GM21528 (cell line): Measurements from ENCODE around the gene METTL16.
"Not testable (repeated sequence)": the region's sequence is repeated elsewhere in the genome, so short reads cannot be mapped to it uniquely, and the experiment has no call there.

Experiments used
- ATAC-seq: cut with Tn5 transposase; IDR thresholded peaks from one replicate; pipeline ENCODE4 v1.9.1; 2021; ENCODE audit warnings: mild to moderate bottlenecking, moderate library complexity; ENCODE audit not compliant: unreplicated experiment, low FRiP score

Gene METTL16

DNA sequence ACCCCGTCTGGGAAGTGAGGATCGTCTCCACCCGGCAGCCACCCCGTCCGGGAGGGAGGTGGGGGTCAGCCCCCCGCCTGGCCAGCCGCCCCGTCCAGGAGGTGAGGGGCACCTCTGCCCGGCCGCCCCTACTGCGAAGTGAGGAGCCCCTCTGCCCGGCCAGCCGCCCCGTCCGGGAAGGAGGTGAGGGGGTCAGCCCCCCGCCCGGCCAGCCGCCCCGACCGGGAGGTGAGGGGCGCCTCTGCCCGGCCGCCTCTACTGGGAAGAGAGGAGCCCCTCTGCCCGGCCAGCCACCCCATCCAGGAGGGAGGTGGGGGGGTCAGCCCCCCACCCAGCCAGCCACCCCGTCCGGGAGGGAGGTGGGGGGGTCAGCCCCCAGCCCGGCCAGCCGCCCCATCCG, 4.7 kb downstream of the METTL16 start:
- ATAC-seq = not testable (repeated sequence)

DNA sequence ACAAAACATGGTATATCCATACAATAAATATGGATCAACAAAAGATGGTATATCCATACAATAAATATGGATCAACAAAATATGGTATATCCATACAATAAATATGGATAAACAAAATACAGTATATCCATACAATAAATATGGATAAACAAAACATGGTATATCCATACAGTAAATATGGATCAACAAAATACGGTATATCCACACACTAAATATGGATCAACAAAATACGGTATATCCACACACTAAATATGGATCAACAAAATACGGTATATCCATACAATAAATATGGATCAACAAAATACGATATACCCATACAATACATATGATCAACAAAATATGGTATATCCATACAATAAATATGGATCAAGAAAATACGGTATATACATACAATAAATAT, 8.1 kb downstream of the METTL16 start:
- ATAC-seq = no peak

DNA sequence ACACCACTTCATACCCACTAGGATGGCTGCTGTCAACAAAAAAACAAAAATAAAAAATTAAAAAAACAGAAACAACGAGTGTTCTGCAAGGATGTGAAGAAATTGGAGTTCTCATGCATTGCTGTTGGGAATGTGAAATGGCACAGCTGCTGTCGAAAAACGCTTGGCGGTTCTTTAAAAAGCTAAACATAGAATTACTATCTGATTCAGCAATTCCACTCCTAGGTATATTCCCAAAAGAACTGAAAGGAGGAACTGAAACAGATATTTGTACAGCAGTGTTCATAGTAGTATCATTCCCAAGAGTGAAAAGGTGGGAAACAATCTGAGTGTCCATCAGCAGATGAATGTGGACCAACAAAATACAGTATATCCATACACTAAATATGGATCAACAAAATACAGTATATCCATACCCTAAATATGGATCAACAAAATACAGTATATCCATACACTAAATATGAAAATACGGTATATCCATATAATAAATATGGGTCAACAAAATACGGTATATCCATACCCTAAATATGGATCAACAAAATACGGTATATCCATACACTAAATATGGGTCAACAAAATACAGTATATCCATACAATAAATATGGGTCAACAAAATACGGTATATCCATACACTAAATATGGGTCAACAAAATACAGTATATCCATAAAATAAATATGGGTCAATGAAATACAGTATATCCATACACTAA, 8.7 kb downstream of the METTL16 start:
- ATAC-seq = no peak

DNA sequence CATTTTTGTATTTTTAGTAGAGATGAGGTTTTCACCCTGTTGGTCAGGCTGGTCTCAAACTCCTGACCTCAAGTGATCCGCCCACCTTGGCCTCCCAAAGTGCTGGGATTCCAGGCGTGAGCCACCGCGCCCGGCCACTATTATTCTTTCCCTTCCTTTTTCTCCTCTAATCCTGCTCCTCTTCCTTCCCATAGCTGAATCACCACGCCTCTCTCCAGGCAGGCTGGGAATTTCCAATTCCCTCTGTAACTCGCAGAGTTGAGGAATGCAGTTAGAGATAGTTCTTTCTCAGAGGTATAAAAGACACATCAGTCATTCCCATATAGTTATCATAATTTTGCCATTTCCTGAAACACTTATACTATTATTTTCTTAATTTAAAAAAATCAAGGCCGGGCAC, 11.2 kb downstream of the METTL16 start:
- ATAC-seq = no peak

DNA sequence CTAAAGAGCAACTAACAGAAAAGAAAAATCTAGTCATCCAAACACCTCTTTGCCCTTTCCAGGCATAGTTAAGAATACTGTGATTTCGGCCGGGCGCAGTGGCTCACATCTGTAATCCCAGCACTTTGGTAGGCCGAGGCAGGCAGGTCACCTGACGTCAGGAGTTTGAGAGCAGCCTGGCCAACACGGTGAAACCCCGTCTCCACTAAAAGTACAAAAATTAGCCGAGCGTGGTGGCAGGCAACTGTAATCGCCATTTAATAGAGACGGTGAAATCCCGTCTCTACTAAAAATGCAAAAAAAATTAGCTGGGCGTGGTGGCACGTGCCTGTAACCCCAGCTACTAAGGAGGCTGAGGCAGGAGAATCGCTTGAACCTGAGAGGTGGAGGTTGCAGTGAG, 22.4 kb downstream of the METTL16 start:
- ATAC-seq = not testable (repeated sequence)

DNA sequence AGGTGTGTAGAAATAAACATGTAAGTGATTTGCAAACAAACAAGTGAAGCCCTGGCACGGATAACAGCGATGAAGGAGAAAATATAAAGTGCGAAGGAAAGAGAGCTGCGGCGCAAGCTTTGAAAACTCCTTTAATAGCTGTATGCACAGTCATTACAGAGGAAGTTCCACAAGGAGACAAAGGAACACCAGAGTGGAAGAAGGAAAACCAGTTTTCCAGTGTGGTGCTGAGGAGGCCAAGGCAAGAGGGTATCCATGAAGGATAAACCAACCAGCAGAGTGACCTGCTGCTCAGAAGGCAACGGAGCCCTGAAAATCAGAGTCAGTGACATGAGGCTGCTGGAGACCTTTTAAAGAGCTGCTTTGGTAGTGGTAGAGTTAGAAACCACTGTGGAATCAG, 24.4 kb downstream of the METTL16 start:
- no peak for ATAC-seq

DNA sequence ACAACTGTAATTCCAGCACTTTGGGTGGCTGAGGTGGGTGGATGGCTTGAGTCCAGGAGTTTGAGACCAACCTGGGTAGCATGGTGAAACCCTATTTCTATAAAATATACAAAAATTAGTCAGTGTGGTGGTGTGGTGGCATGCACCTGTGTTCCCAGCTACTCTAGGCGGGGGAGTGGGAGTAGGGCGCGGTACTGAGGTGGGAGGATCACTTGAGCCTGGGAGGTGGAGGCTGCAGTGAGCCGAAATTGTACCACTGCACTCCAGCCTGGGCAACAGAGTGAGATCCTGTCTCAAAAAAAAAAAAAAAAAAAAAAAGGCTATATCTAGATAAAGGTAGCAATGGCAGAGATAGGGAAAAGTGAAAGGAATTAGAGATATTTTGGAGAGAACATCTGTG, 25.0 kb downstream of the METTL16 start:
- not testable (repeated sequence) for ATAC-seq

DNA sequence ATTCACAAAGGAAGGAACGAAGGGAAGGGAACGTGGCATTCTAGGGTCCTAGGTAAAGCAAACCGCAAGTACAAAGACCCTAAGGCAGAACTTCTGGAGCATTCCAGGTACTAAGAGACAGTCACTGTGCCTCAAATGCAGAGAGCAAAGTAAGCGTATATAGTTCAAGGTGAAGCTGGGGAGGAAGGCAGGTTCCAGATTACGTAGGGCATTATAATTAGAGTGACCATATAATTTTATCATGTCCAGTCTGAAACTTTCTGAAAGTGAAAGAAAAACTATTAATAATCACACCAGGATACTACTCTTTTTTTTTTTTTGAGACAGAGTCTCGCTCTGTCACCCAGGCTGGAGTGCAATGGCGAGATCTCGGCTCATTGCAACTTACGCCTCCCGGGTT, 25.7 kb downstream of the METTL16 start:
- no peak for ATAC-seq

DNA sequence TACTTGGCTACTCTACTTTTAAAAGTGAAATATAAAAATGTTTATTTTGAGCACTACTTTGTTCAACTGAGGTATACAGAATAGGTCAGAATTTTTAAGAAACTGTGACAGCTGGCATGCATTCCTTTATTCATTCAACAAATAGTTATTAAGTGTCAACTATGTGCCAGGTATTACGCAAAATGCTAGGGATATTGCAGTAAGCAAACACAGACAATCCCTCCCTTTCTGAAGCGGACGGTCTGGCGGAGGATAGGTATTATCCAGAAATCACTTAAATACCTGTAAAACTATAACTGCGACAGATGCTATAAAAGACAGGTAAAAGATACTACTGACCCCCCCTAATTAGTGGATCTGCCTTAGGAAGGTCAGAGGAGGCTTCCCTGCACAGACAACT, 26.1 kb downstream of the METTL16 start:
- ATAC-seq = no peak

DNA sequence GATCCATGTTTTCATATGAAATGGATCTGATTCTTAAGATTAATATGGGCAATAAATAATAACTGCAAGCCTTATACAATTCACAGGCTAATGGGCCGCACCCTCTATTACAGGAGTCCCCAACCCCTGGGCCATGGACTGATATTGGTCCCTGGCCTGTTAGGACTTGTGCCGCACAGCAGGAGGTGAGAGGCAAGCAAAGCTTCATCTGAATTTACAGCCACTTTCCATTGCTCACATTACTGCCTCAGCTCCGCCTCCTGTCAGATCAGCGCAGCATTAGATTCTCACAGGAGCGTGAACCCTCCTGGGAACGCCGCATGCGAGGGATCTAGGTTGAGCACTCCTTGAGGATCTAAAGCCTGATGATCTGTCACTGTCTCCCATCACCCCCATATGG, 26.8 kb downstream of the METTL16 start:
- no peak for ATAC-seq

DNA sequence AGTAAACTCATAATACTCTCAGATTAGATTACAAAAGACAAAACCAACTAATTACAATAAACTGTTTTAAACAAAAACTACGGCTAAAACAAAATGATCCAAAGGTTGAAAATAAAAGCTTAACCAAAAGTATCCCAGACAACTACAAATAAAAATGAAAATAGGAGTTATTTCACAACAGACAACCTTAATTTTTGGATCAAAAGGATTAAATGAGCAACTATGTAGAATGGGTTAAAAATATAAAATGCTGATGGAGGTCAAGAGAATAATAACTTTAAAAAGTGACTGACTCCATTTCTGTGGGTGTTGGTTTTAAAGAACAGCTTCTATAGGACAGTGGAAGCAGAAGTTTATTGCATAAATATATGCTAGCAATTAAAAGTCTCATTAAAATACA, 28.6 kb downstream of the METTL16 start:
- no peak for ATAC-seq

DNA sequence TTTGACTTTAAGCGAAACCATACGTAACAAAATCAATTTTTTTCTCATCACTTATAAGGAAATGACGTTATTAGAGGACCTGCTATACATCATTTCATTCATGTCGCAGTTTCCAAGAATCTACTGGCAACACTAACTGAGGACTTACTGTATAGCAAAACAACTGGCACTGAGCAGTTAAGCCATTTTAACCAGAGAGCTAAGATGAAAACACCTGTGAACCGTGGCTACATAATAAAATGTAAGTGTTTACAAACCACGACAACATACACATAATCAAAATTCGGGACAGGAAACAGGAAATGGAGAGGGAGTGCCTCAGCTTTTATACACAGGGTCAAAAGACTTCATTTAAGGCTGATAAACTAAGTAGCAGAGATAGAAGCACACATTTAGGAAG, 29.5 kb downstream of the METTL16 start:
- no peak for ATAC-seq

DNA sequence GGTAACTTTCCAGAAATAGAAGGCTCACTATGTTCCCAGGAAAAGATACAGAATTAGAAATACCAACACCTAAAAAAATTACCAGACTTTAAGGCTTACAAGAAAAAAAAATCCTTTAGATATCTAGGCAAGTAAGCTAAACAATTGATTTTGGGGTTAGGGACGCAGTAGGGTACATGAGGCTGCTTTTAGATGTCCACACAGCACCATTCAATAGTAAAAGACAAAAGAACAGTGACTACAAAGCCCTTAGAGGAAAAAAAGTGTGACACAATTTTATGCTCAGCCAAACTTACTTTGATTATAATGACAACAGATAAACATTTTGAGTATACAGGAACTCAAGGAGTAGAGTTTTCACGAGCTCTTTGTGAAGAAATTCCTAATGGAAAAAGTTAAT, 29.9 kb downstream of the METTL16 start:
- ATAC-seq = no peak

DNA sequence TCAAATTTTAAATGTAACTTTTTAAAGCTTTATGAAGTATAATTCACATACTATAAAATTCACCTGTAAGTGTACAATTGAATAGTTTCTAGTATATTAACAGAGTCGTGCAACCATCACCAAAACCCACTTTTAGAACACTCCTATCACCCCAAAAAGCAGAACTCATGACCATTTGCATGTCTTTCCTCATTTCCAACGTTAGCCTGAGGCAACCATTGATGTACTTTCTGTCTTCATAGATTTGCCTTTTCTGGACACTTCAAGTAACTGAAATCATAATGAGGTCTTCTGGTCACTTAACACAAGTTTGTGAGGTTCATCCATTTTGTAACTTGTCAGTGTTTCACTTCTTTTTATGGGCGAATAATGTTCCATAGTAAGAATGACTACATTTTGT, 33.2 kb downstream of the METTL16 start:
- no peak for ATAC-seq

DNA sequence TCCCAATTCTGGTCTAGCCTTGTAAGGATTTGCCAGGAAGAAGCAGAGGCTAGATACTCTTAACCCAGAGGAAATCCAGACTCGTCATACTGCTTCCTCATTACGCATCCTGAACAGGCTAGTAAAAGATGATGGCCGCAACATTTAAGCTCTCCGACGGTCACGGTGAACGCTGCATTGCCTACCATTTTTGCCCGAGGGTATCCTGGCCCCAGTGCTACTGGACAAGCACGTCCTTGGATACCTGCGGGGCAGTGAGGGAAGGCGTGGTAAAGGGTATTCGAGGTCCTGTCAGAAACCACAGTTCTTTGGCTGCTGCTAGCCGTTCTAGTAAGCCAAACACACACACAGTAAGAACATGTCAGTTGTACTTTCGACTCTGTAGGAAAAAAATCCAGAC, 36.6 kb downstream of the METTL16 start:
- no peak for ATAC-seq

DNA sequence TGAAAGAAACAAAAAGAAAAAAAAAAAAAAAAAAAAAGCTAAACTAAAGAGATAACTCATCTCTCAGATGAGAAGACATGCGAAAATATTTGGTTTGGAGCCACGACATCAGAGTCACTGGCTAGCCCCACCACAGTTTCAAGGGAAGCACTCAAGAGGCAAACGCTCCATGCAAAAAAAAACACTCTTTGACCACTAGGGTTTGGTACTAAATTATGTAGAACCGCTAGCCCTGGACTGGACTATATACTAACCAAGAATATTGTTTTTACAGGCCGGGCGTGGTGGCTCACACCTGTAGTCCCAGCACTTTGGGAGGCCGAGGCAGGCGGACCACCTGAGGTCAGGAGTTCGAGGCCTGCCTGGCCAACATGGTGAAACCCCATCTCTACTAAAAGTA, 37.3 kb downstream of the METTL16 start:
- ATAC-seq = no peak

DNA sequence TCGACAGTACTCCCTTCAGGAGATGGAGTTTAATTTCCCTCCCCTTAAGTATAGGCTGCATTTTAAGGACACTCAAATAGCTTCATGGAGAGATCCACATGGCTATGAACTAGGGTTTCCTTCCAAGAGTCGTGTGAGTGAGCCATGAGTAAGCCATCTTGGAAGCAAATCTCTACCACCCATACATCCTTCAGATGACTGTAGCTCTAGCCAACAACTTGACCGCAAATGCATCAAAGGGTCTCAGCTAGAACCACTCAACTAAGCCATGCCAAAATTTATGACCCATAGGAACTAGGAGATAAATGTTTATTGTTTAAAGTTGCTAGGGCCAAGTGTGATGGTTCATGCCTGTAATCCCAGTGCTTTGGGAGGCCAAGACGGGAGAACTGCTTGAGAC, 43.4 kb downstream of the METTL16 start:
- no peak for ATAC-seq

DNA sequence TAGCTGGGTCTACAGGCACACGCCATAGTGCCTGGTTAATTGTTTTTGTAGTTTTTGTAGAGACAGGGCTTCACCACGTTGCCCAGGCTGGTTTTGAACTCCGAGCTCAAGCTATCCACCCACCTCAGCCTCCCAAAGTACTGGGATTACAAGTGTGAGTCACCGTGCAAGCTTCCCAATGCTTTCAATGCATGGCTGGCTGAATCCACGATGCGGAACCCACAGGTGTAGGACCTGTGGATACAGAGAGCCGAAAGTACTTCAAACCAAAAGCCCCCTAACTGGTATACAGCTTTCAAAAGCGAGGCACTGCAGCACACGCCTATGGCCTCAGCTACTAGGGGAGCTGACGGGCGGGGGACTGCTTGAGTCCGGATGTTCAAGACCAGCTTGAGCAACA, 44.8 kb downstream of the METTL16 start:
- no peak for ATAC-seq

DNA sequence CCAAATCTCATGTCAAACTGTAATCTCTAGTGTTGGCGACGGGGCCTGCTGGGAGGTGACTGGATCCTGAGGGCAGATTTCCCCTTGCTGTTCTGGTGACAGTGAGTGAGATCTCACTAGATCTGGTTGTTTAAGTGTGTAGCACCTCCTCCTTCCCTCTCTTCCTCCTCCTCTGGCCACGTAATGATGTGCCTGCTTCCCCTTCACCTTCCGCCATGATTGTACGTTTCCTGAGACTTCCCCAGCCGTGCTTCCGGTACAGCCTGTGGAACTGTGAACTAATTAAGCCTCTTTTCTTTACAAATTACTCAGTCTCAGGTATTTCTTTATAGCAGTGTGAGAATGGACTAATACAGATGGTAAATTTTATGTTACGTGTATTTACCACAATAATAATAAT, 49.2 kb downstream of the METTL16 start:
- ATAC-seq = no peak

DNA sequence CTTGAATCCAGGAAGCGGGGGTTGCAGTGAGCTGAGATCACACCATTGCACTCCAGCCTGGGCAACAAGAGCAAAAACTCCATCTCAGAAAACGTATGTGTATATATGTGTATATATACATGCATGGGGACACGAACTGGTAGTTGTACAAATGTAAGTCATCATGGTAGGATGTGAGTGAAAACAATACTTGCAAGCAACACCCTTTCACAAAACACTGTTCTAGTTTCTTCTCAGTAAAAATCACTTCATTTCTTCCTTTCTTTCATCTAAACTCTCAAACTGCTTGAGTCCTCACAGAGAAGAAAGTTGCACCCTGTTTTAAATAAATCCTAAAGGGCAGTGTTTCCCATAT, 51.8 kb downstream of the METTL16 start:
- no peak for ATAC-seq

DNA sequence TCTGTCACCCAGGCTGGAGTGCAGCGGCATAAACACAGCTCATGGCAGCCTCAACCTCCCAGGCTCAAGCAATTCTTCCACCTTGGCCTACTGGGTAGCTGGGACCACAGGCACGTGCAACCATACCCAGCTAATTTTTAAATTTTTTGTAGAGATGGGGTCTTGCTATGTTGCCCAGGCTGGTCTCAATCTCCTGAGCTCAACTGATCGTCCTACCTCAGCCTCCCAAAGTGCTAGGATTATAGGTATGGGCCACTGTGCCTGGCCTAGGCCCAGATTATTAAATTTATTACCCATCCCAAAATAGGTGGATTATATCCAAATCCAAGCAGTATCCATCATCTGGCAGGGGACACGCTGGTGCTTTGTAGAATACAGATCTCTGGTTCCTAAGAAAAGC, 53.8 kb downstream of the METTL16 start:
- no peak for ATAC-seq

DNA sequence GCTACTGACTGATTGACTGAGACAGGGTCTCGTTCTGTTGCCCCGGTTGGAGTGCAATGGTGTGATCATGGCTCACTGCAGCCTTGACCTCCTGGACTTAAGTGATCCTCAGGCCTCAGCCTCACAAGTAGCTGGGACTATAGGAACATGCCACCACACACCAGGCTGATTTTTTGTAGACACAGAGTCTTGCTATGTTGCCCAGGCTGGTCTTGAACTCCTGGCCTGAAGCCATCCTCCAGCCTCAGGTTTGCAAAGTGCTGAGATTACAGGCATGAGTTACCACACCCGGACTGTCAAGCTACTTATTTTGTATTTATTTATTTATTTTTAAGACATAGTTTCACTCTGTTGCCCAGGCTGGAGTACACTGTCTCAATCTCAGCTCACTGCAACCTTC, 55.2 kb downstream of the METTL16 start:
- no peak for ATAC-seq

DNA sequence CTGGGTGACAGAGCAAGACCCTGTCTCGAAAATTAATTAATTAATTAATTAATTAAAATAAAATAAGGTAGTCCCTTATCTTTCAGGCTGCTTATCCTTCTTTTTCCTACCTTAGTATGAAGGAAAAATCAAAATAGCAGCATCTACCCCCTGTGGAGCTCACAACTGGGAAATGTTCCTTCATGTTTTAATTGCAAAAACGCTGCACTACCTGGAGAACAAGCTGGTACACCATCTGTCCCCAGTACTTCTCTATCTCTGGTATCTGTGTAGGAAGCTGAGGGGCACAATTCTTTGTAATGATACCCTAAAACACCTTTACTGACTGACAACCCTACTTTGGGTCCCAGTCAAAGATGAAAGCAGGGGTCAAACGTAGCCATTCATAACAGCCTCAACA, 55.7 kb downstream of the METTL16 start:
- no peak for ATAC-seq
